Anterior cingulate cortex (tissue), 58 donors: ENCODE data around the gene FGF2.
"Not testable (repeated sequence)": the region's sequence is repeated elsewhere in the genome, so short reads cannot be mapped to it uniquely, and the experiment has no call there.

Experiments used
- DNase-seq, 58 donors: peaks; one replicate each; lab custom pipeline; 2025; lab: John Stamatoyannopoulos, UW

The FGF2 gene

DNA sequence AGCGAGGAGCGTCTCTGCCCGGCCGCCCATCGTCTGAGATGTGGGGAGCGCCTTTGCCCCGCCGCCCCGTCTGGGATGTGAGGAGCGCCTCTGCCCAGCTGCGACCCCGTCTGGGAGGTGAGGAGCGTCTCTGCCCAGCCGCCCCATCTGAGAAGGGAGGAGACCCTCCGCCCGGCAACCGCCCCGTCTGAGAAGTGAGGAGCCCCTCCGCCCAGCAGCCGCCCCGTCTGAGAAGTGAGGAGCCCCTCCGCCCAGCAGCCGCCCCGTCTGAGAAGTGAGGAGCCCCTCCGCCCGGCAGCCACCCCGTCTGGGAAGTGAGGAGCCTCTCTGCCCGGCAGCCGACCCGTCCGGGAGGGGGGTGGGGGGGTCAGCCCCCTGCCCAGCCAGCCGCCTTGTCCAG, 14.8 kb upstream of the FGF2 start:
- DNase-seq = not testable (repeated sequence)

DNA sequence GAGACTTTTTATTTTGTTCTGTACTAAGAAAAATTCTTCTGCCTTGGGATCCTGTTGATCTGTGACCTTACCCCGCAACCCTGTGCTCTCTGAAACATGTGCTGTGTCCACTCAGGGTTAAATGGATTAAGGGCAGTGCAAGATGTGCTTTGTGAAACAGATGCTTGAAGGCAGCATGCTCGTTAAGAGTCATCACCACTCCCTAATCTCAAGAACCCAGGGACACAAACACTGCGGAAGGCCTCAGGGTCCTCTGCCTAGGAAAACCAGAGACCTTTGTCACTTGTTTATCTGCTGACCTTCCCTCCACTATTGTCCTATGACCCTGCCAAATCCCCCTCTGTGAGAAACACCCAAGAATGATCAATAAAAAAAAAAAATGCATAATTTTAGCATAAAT, 13.8 kb upstream of the FGF2 start:
- not testable (repeated sequence) for DNase-seq

DNA sequence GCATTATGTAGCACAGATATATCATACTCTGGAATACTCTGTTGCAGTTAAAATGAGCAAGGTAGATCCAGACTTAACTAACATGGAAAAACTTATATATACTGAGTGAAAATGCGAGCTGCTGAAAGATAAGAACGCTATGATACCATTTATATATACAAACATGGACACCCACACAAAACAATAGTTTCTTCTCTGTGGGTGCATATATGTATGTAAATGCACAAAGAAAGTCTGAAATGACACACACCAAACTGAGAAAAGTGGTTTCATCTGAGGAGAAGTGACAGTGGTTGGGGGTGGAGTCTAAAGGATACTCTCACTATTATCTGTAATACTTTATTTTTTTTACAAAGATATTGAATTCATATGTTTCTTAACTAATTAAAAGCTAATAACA, 12.2 kb upstream of the FGF2 start:
- DNase-seq = no peak

DNA sequence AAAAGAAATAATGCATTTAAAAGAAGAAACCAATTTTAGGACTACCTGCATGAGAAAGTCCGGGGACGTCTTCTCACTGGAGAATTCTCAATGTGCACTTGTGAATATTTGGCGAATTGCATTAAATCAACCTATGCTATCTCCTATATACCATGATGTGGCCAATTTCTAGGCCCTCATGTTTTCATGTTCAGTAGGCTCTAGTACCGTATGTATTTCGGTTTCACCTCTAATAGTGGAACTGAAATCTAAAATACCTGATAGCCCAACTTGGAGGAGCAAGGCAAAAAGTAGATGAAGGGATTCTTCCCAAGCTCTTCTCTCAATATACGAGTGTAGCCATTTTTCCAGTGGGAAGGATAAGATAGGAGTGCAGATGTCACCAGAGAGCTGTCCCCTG, 11.4 kb upstream of the FGF2 start:
- DNase-seq = no peak

DNA sequence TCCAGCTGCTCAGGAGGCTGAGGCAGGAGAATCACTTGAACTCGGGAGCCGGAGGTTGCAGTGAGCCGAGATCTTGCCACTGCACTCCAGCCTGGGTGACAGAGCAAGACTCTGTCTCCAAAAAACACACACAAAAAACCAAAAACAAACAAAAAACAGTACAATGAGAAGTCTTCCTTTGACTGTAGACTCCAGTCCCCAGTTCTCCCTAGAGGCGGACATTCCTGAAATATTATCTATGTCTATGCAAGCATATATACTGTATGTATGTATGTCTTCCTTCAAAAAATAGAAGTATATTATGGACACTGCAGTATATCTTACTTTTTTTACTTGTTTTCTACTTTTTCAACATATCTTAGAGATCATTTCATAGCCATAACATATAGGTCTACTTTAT, 10.2 kb upstream of the FGF2 start:
- no peak for DNase-seq

DNA sequence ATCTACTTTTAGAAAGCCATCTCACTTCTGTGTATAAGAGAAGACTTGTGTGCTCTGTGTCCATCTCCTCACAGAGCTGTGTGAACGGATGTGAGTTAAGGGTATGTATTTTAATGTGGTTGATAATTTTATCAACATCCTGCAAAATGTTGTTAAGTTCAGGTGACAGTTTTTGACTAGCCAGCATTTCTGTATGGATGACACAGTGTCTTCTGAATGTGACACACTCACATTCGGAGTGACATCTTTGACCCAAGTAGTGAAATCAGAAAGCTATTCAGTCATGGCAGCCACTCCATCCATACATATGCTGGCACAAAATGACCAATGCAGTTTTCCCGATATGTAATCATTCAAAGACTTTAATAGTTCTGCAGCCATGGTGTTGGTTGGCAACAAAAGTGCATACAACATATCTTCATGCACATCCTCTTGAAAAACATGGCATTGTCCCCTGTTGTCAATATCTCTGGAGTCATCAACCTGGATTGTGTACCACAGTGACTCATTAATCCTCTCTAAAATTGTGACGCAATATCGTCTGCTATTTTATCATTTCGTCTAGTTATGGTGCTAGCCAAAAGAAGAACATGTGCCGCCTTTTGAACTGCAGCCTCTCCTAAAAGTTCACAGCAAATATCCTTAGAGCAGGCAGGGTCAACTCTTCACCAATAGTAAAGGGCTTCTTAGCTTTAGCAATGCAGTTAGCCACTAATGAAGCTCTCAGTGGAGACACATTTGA, 6.8 kb upstream of the FGF2 start:
- no peak for DNase-seq

DNA sequence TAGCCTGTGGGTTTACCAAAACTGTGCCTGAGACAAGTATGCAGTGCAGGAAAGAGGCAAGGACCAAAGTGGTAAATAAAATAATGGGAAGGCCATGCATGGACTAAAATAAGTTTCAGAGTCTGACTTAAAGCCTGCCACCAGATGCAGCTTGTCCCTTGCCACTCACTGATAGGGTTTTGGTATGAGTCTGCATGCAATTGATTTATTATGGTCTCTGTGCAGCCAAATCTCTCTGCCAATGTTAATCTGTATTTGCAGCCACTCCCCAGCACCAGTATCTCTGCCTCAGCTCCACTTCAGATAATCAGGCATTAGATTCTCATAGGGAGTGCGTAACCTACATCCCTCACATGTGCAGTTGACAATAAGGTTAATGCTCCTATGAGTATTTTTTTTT, 5.5 kb upstream of the FGF2 start:
- no peak for DNase-seq

DNA sequence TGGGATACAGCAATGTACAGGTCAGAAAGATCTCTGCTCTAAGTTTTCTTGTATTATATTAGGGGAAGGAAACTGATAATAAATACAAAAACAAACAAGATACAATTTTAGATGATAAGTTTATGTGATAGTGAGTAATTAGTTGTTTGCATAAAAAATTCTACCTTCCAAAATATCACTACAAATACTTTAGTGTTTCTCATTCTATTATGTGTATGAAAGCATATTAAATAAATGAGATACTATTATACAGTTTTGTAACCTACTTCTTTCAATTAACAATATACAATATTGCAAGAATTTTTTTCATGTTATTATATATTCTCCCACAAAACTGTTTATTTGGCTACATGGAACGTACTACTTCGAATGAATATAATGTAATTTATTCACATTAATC, 4.2 kb upstream of the FGF2 start:
- no peak for DNase-seq

DNA sequence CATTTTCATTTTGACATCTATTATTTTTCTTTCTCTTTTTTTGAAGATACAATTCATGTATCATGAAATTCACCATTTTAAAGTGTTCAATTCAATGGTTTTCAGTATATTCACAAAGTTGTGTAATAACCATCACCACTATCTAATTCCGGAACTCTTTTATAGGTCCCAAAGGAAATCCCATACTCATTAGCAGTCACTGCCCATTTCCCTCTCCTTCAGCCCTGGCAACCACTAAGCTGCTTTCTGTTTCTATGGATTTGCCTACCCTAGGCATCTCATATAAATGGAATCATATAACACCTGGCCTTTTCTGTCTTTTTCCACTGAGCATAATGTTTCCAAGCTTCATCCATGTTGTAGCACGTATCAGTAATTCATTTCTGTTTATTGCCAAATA, 3.2 kb upstream of the FGF2 start:
- DNase-seq = no peak

DNA sequence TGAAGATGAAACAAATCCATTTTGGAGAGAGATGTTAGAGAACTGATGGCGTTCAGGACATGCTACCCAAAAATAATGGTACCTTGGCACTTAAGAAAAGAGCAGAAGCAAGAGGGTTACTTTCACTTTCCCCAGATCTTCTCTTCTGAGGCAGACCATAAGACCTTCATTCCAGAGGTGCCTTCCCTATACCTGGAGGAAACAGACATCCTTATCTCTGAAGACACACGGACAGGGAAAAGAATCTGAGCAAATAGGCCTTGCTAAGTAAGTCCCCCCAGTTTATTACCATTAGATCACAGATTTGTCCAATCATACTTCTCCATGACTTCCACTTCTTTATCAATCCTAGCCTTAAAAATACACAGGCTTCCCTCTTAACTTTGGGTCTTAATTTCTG, 2.0 kb upstream of the FGF2 start:
- DNase-seq = no peak

DNA sequence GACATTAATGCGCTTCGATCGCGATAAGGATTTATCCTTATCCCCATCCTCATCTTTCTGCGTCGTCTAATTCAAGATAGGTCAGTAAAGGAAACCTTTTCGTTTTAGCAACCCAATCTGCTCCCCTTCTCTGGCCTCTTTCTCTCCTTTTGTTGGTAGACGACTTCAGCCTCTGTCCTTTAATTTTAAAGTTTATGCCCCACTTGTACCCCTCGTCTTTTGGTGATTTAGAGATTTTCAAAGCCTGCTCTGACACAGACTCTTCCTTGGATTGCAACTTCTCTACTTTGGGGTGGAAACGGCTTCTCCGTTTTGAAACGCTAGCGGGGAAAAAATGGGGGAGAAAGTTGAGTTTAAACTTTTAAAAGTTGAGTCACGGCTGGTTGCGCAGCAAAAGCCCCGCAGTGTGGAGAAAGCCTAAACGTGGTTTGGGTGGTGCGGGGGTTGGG, 528 bp upstream of the FGF2 start:
- DNase-seq = no peak

DNA sequence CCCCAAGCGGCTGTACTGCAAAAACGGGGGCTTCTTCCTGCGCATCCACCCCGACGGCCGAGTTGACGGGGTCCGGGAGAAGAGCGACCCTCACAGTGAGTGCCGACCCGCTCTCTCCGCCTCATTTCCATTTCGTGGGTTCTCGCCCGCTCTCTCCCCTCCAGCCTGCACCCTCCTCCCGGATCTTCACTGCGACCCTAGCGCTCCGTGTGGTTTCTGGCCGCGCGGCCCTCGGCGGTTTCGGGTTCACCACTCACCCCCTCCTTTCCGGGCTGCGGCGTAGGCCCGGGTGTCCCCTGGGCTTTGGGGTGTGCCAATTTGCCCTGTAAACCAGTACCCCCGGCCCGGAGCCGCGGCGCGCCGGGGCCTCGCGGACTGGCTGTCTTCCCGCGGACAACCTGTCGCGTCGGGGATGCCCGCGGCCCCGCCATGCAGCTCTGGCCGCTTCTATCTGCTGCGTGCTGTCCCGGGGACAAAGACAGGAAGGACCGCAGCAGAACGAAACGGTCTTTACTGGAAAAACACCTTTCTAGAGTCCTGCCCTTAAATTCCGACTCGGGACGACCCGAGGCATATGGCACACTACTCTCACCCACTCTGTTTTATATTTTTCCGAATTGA, 737 bp downstream of the FGF2 start:
- DNase-seq = peak in 26 of 58 donors; percentile 3 to 45 (median 16)

DNA sequence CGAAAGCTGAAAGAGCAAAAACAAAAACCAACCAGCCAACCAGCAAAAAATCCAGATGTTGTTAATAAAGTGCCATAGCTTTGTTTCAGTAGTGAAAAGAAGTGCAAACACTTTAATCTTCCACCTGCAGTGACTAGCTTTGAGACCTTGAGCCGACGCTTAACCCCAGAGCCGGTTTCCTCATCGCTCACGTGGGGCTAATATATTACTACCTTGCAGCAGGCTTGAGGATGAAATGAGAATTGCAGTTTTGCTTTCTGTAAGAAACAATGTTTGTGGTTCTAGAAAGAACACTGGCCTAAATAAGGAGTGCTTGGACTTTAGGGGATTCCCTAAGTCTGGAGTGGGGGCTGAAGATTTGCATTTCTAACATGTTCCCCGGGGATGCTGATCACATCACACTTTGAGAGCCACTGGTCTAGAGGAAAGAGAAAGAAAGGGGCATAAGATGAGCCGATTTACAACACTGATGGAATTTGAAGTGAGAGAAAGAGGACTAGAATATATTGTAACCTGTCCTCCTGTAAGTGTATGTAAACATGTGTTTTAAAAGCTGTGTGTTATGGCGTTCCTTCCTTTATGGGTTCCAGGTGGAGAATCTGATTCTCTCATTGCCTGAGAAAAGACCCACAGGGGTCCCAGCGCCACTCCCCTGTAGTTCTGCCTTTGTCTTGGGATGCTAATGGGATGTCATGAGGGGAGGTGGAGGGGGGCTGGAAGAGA, 1.4 kb downstream of the FGF2 start:
- no peak for DNase-seq

DNA sequence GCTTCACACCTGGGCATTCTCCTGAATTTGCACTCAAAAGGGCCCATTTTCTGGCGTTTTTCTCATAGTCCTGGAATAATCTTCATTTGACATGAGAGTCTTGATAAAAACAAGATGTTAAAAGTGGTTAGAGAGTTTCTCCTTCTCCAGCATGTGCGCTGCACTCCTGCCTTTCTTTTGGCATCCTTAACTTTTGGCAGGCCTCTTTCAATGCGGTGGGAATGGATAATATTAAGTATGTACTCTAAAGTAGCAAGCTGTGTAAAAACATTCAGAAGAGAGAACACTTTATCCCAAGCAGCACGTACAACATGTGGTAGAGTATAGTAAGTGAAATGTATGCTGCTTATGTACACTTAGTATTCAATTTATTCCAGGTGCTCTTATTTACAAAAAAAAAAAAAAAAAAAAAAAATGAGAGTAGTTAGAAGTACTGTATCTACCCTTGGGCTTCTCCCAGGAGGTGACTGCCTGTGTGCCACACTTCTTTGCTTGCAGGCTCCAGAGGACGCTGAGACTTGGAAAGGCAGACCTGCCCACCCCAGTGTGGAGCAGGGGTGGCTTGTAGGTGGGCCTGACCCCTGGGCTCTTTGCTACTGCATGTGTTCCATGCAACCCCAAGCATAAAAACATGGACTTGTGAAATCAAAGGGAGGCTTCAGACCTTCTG, 3.9 kb downstream of the FGF2 start:
- no peak for DNase-seq

DNA sequence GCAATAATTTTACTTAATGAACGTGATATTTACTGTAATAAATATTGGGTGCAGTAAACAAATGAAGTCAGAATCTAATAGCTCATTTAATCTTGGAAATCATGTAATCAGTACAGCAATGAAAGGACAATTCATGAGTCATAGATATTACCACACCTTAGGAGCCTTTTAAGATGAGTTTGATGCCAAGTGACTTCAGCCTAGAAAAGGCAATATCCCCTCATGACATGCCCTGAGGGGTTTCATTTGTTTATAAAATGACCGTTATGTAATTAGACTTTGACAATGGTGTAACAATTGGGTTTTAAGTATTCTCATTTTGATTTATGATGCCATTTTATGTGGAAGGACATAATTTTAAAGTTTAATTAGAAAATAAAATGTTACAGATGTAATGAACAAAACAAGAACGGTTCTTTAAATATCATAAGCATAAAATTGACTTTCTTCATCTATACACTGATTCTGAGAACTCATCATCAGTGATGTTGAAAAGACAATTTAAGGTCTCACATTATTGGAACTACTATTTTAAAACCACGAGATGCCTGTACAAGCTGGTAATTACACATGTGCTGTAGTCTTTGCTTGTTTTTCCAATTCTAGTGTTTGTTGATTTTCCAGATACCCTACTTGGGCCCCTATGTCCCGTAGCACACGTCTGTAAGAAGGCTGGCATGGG, 5.0 kb downstream of the FGF2 start:
- DNase-seq = no peak

DNA sequence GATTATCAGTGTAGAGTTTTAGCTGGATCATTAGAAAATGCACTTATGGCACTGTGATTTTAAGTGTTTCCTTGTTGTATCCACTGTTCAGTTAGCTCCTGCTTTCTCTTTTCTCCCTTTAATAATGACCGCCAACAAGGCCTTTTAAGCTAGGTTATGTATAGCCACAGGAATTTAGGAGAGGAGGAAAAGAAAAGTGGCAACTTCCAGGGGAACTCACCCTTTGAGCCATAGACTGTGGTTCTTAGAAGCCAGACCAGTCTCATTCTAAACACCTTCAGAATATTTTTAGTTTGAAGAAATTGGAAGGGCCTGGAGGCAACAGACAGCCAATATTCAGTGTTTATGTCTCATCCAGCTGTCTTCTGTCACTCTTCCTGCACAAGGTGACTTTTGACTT, 6.1 kb downstream of the FGF2 start:
- DNase-seq = no peak

DNA sequence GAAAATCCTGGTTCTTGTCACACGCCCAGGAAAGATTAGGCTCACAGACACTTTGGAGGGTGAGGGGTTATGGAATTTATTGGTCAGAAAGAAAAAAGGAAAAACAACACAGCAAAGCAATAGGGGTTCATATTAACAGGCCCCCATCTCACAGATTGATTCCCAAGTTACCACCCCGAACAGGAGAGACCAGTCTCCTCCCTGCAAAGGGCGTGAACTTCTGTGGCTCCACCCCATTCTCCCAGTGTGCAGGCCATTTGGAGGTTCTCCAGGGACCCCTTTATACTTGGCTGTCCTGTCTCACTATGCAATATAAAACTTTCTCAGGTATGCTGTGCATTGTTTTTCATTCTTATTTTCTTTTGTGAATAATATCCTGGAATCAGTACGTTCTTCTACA, 7.4 kb downstream of the FGF2 start:
- no peak for DNase-seq

DNA sequence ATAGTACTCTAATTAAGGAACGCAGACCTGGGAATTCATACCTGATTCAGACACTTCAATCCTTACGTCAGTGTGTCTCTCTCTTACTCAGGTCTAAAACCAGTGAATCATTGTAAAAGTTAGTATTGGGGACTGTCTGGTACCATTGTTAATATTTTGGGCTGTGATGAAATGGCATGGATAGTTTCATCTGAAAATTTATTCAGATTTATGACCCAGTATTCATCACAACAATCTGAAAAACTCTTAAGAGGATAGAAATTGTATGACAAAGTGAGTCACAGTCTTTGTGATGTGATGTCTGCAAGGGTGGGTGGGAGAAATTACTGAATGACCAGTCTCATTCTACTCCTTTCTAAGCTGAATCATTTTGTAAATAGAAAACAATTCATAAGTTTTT, 10.3 kb downstream of the FGF2 start:
- no peak for DNase-seq

DNA sequence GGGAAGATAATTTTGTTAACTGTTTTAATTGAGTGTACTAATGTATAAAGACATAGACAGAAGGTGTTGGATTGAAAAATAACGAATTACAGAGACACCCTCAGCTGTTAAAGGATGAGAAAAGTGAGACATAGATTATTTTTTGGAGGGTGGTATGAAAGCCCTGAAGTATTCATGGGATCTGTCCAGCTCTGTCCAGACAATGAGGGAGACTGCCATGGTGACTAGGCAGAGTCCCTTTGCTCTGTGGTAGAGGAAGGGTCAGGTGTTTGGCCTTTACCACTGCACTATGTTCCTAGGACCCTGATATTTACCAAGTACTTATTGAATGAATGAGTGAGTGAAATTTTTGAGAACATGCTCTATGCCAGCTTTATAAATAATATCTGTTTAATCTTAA, 11.4 kb downstream of the FGF2 start:
- DNase-seq = no peak

DNA sequence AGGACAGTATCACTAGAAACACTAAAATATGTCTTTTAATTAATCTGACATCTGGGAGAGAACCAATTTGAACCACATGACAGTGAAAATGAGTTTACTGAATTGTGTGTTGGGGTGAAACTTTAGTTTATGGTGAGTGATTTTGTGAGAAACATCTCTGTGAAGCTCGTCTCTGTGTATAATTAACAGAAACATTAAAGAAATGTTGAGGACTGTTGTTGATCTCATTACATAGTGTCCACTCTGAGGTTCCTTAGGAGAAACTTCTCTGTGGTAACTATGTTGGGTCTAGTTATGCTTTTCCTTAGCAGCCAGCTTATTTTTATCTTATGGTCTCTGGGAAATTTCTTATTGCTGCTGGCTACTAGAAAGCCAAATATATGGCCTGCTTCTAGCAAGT, 15.8 kb downstream of the FGF2 start:
- DNase-seq = no peak
